GM06990 (cell line): ENCODE measurements around the gene CAPN15.

Source experiments
- DNase-seq: peaks from one replicate; pipeline ENCODE4 v3.0.0-alpha.2; 2011; ENCODE audit not compliant: insufficient read length; ENCODE audit errors: extremely low read depth
- H3K27me3 ChIP-seq: replicated peaks from 2 replicates; pipeline ENCODE4 v1.6.0; 2011; ENCODE audit warnings: low read length; ENCODE audit not compliant: control insufficient read depth, insufficient read depth
- H3K36me3 ChIP-seq: 2 replicates; pipeline ENCODE4 v1.5.1; 2011; ENCODE audit warnings: low read length; ENCODE audit not compliant: control insufficient read depth, insufficient read depth
- H3K4me3 ChIP-seq: replicated peaks from 2 replicates; pipeline ENCODE4 v1.5.1; 2011; ENCODE audit warnings: low read depth, mild to moderate bottlenecking, control low read depth, low read length
- CTCF ChIP-seq: IDR thresholded peaks from 2 replicates; pipeline ENCODE4 v1.5.1; 2011; ENCODE audit warnings: low read length, control low read depth, mild to moderate bottlenecking, inconsistent platforms; ENCODE audit not compliant: insufficient read depth, poor library complexity, severe bottlenecking

The CAPN15 gene

DNA sequence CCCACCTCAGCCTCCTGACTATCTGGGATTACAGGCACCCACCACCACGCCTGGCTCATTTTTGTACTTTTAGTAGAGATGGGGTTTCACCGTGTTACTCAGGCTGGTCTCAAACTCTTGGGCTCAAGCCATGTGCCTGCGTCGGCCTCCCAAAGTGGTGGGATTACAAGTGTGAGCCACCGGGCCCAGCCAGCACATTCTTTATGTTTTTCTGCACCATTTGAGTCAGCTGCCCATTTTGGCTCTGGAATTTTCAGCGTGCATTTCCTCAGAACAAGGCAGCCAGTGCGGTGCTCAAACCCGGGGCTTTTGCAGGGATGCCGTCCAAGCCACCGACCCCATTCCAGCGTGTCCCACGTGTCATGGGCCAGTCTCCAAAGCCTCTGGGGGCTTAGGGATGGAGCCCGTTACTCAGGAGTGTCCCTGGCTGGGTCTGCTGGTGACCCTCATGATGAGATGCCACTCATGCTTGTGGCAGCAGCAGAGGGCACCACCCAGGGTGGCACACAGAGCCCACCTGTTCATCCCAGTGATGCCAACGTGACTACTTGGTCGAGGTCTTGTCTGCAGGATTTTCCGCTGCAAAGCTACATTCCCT lies 58.6 kb downstream of the CAPN15 start:
- no peak for DNase-seq
- no peak overlapping the region for H3K4me3 ChIP-seq
- no peaks in the 10 kb centered on the region for H3K27me3 ChIP-seq
- no peak for TF ChIP-seq CTCF
- no peaks in the 10 kb centered on the region; the same call in 1 of the 2 replicates for H3K36me3 ChIP-seq

- H3K4me3 ChIP-seq: peak overlapping the region; percentile 8
- no peak for DNase-seq
- TF ChIP-seq CTCF: no peak
- no peaks in the 10 kb centered on the region for H3K27me3 ChIP-seq
- no peaks in the 10 kb centered on the region; the same call in 1 of the 2 replicates for H3K36me3 ChIP-seq
Measured at GRCh38 chr16:586645-587590, 59.4 kb downstream of the CAPN15 start.

- no peak for TF ChIP-seq CTCF
- H3K4me3 ChIP-seq: peak overlapping the region; percentile 89
- H3K27me3 ChIP-seq: no peaks in the 10 kb centered on the region
- DNase-seq: no peak
- H3K36me3 ChIP-seq: no peaks in the 10 kb centered on the region; the same call in 1 of the 2 replicates
Measured at GRCh38 chr16:588639-588888, 61.1 kb downstream of the CAPN15 start.

DNA sequence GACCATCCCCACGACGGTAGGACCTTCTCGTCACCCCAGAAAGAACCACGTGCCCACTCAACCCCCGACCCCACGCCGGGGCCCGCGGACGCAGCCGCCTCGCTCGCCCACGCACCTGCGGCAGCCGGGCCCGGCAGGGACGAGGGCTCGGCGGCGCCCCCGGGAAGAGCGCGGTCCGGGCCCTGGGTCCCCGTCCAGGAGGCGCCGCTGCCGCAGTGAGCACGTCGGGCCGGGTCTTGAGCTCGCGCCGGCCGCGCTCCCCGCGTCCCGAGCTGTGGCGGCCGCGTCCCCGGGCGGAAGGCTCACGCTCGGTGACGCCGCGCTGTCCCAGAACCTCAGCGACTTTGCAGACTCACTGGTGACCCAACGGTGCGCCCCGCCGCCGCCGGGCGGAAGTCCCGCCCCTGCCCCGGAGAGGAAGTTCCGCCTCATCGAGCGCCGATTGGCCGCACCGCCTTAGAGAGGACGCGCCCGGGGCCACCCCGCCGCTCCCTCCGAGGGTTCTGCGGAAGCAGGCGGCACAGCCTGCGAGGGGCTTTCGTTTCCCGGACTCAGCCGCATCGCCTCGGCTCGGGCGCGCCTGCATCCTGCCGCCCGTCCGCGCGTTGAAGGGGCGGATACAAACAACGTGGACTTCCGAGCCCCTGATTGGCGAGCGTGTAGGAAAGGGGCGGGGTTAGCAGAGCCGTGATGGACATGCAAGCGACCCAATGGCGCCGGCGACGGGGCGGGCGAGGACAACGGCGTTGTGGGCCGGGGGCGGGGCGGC lies 61.6 kb downstream of the CAPN15 start:
- DNase-seq: peak; percentile 98
- no peaks in the 10 kb centered on the region for H3K27me3 ChIP-seq
- no peak for TF ChIP-seq CTCF
- no peaks in the 10 kb centered on the region; the same call in 1 of the 2 replicates for H3K36me3 ChIP-seq
- H3K4me3 ChIP-seq: peak overlapping the region; percentile 89

DNA sequence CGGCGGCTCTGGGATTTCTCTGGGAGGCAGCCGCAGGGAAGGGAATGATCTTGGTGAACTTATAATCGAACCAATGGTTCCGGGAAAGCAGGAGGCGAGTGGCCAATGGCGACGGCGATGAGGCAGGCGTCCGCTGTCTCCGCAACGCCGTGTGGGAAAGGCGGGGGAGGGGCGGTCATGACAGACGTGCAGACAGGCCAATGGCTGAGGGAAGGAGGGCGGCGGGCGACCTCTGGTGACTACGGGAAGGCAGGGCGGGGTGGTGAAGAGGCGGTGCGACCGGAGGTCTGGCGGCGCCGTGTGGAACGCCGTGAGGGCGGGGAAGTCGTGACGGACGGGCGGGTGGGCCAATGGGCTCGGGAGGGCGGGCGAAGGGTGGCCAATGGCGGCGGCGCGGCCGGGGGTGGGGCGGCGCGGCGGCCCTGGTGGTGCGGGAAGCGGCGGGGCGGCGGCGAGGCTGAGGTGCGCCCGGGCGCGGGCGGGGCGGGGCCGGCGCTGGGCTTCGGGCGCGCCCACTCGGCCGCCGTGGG lies 62.2 kb downstream of the CAPN15 start, which contains the start of gene RAB40C:
Gene RAB40C, plus strand, starts transcription at position 409 of the 530 bp plus-strand sequence. CDS start 226 bp downstream, outside the sequence.
- DNase-seq: peak; percentile 98
- Histone ChIP-seq H3K27me3 (no peaks in the 10 kb centered on the region), H3K4me3 (peak within 1 kb of the TSS; percentile 89), H3K36me3 (no peaks in the 10 kb centered on the region; the same call in 1 of the 2 replicates)
- peak; percentile 5 for TF ChIP-seq CTCF
